Transverse colon (tissue), 4 donors: Measurements from ENCODE around the gene PPP4R1.

Experiments
- CTCF ChIP-seq, 5 experiments: fragments of 200-600 bp in 3 of 5; fragments of 450-650 bp in 2 of 5; sonication (generic) in 3 of 5; IDR thresholded peaks; 1 replicate in 2 of 5; 2 replicates in 3 of 5; pipeline ENCODE4 v1.5.1; 2016 to 2017; ENCODE audit warnings: antibody characterized with exemption in 5 of 5, inconsistent platforms in 3 of 5, mild to moderate bottlenecking in 2 of 5, moderate library complexity in 1 of 5
- EP300 ChIP-seq: sonication (generic); formaldehyde crosslinking; IDR thresholded peaks from one replicate; pipeline ENCODE4 v1.6.1; 2017; ENCODE audit warnings: antibody characterized with exemption, low read depth
- POLR2A ChIP-seq: fragments of 450-650 bp; IDR thresholded peaks from one replicate; pipeline ENCODE4 v1.6.1; 2016; ENCODE audit warnings: antibody characterized with exemption, mild to moderate bottlenecking, moderate library complexity
- POLR2AphosphoS5 ChIP-seq, 3 donors: sonication (generic); formaldehyde crosslinking; IDR thresholded peaks; one replicate each; pipeline ENCODE4 v1.6.1; 2016; ENCODE audit warnings: antibody characterized with exemption in 3 of 3

- no peak for TF ChIP-seq POLR2AphosphoS5 (IDR thresholded peaks at IDR 0.05)
- TF ChIP-seq POLR2A = no peak
- no peak for TF ChIP-seq CTCF (IDR thresholded peaks at IDR 0.05)
- no peak for TF ChIP-seq EP300
These were observed 19.3 kb downstream of the PPP4R1 start for GRCh38 chr18:9594823-9595596.
